OCI-LY3 (cell line): Measurements from ENCODE around the gene ALG6.
A peak's percentile ranks its signal among the peaks of the same experiment; 100 is the strongest.

Experiments
- H2AFZ ChIP-seq: fragments of 200-600, 300-600 bp; shearing (Covaris generic); 2 replicates; pipeline ENCODE4 v1.6.0; 2014; ENCODE audit warnings: antibody characterized with exemption, low read depth, low read length
- H3K27ac ChIP-seq: fragments of 200-600, 300-600 bp; sonication (generic); 2 replicates; pipeline ENCODE4 v1.5.1; 2014; ENCODE audit warnings: mild to moderate bottlenecking, low read length, moderate library complexity, mixed read lengths
- H3K27me3 ChIP-seq: fragments of 200-600, 300-600 bp; sonication (generic); 2 replicates; pipeline ENCODE4 v1.6.1; 2014; ENCODE audit warnings: low read depth, low read length, mixed read lengths
- H3K36me3 ChIP-seq: fragments of 200-600, 300-600 bp; sonication (generic); replicated peaks from 2 replicates; pipeline ENCODE3; 2014; ENCODE audit warnings: low read depth, low read length, mixed read lengths
- H3K4me1 ChIP-seq: fragments of 300-600, 200-600 bp; sonication (generic); 2 replicates; pipeline ENCODE4 v1.6.1; 2014; ENCODE audit warnings: low read length, mixed read lengths
- H3K4me2 ChIP-seq: fragments of 200-600, 300-600 bp; sonication (generic); 2 replicates; pipeline ENCODE4 v1.6.1; 2014; ENCODE audit warnings: low read length, mixed read lengths
- H3K4me3 ChIP-seq: fragments of 300-600, 200-600 bp; sonication (generic); 2 replicates; pipeline ENCODE4 v1.5.1; 2014; ENCODE audit warnings: antibody characterized with exemption, mild to moderate bottlenecking, low read length, moderate library complexity
- H3K79me2 ChIP-seq: fragments of 300-600, 200-600 bp; shearing (Covaris generic); 2 replicates; pipeline ENCODE4 v1.6.1; 2014; ENCODE audit warnings: mild to moderate bottlenecking, low read length, mixed read lengths
- H3K9ac ChIP-seq: fragments of 300-600, 200-600 bp; shearing (Covaris generic); 2 replicates; pipeline ENCODE4 v1.6.0; 2014; ENCODE audit warnings: mild to moderate bottlenecking, low read length, moderate library complexity
- H3K9me3 ChIP-seq: fragments of 200-600, 300-600 bp; shearing (Covaris generic); 2 replicates; pipeline ENCODE4 v1.6.1; 2014; ENCODE audit warnings: low read length, mixed read lengths; ENCODE audit not compliant: insufficient read depth
- H4K20me1 ChIP-seq: fragments of 200-600, 300-600 bp; sonication (generic); 2 replicates; pipeline ENCODE4 v1.6.1; 2016; ENCODE audit warnings: low read length, mixed read lengths; ENCODE audit not compliant: insufficient read depth
- EZH2phosphoT487 ChIP-seq: fragments of 200-600 bp; shearing (Covaris generic); IDR thresholded peaks from 2 replicates; pipeline ENCODE4 v1.6.1; 2018; ENCODE audit warnings: antibody characterized with exemption, mixed run types, low read depth
- TF ChIP-seq, protein P1 (sequence below): fragments of 200-600, 300-600 bp; sonication (generic); IDR thresholded peaks from 2 replicates; pipeline ENCODE4 v1.5.1; 2014; ENCODE audit warnings: antibody characterized with exemption, low read length, low read depth

The ALG6 gene

GRCh38 chr1:63324779-63325119, 42.7 kb upstream of the ALG6 start:
- no peak overlapping the region for H3K9ac ChIP-seq
- no peaks in the 10 kb centered on the region for H3K9me3 ChIP-seq
- H4K20me1 ChIP-seq = no peaks in the 10 kb centered on the region
- no peak overlapping the region for H3K4me2 ChIP-seq
- no peak overlapping the region for H3K27ac ChIP-seq
- H3K4me3 ChIP-seq = no peak overlapping the region
- no peaks in the 10 kb centered on the region for H3K27me3 ChIP-seq
- TF ChIP-seq, protein P1, sequence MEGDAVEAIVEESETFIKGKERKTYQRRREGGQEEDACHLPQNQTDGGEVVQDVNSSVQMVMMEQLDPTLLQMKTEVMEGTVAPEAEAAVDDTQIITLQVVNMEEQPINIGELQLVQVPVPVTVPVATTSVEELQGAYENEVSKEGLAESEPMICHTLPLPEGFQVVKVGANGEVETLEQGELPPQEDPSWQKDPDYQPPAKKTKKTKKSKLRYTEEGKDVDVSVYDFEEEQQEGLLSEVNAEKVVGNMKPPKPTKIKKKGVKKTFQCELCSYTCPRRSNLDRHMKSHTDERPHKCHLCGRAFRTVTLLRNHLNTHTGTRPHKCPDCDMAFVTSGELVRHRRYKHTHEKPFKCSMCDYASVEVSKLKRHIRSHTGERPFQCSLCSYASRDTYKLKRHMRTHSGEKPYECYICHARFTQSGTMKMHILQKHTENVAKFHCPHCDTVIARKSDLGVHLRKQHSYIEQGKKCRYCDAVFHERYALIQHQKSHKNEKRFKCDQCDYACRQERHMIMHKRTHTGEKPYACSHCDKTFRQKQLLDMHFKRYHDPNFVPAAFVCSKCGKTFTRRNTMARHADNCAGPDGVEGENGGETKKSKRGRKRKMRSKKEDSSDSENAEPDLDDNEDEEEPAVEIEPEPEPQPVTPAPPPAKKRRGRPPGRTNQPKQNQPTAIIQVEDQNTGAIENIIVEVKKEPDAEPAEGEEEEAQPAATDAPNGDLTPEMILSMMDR = no peak
- TF ChIP-seq EZH2phosphoT487 = no peak
- H2AFZ ChIP-seq = no peak overlapping the region
- no peaks in the 10 kb centered on the region for H3K36me3 ChIP-seq
- 0 out of 2 replicates have a peak, but pooled peaks cover 3% of the 10 kb centered on the region for H3K4me1 ChIP-seq
- no peaks in the 10 kb centered on the region for H3K79me2 ChIP-seq

DNA sequence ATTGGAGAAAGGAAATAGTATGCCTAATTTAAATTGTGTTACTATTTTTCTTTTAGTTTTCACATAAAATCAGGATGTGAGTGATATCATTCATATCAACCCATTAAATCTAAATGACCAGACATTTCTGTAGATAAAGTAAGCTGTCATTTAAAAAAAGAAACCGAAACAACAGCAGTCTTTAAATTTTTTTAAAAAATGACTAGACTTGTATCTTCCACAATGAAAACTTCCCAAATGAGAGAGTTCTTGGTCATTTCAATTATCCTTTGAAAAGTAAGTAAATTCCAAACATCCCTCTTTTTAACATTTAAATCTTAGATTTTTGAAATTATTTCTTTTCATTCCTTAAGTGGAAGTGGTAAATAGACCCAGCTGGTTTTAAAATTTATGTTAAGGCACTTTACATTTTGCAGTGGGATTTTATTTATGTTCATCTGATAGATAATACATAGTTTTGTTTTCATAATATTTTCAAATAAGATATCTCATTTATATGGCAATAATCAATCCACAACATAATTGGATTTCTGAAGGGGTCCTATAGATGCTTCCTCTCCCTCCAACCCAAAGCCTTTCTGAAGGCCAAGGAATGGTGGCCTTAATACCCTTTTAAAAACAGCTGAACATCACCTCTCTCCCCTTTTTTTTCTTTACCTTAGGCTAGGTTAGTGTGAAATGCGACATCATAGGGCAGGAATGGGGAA, 42.0 kb upstream of the ALG6 start:
- no peak for TF ChIP-seq EZH2phosphoT487
- TF ChIP-seq, protein P1 = no peak
- no peak overlapping the region for H3K9ac ChIP-seq
- H3K4me2 ChIP-seq = no peak overlapping the region
- no peaks in the 10 kb centered on the region for H3K36me3 ChIP-seq
- no peaks in the 10 kb centered on the region for H3K27me3 ChIP-seq
- no peak overlapping the region for H3K4me3 ChIP-seq
- H3K27ac ChIP-seq = no peak overlapping the region
- H2AFZ ChIP-seq = no peak overlapping the region
- H3K4me1 ChIP-seq = 0 out of 2 replicates have a peak, but pooled peaks cover 3% of the 10 kb centered on the region
- no peaks in the 10 kb centered on the region for H4K20me1 ChIP-seq
- H3K79me2 ChIP-seq = no peaks in the 10 kb centered on the region
- H3K9me3 ChIP-seq = no peaks in the 10 kb centered on the region

GRCh38 chr1:63326106-63326472, 41.3 kb upstream of the ALG6 start:
- Histone ChIP-seq H3K27me3 (no peaks in the 10 kb centered on the region), H2AFZ (no peak overlapping the region)

GRCh38 chr1:63326473-63327380, 40.7 kb upstream of the ALG6 start:
- H3K4me2 ChIP-seq = peak overlapping the region; percentile 98

More at GRCh38 chr1:63326106-63326472, 41.3 kb upstream of the ALG6 start:
- H4K20me1 ChIP-seq = no peaks in the 10 kb centered on the region
- H3K36me3 ChIP-seq = no peaks in the 10 kb centered on the region
- H3K9ac ChIP-seq = no peak overlapping the region
- no peak overlapping the region for H3K4me3 ChIP-seq
- no peak for TF ChIP-seq EZH2phosphoT487
- H3K79me2 ChIP-seq = no peaks in the 10 kb centered on the region
- no peak overlapping the region for H3K4me2 ChIP-seq
- H3K4me1 ChIP-seq = 0 out of 2 replicates have a peak, but pooled peaks cover 3% of the 10 kb centered on the region
- no peaks in the 10 kb centered on the region for H3K9me3 ChIP-seq
- H3K27ac ChIP-seq = no peak overlapping the region

More at GRCh38 chr1:63326473-63327380, 40.7 kb upstream of the ALG6 start:
- Histone ChIP-seq H3K4me3 (peak overlapping the region; percentile 76), H3K27ac (no peak overlapping the region), H3K27me3 (no peaks in the 10 kb centered on the region), H3K79me2 (no peaks in the 10 kb centered on the region), H2AFZ (peak overlapping the region; percentile 94), H3K9me3 (no peaks in the 10 kb centered on the region), H3K36me3 (no peaks in the 10 kb centered on the region), H4K20me1 (no peaks in the 10 kb centered on the region), H3K4me1 (0 out of 2 replicates have a peak, but pooled peaks cover 3% of the 10 kb centered on the region), H3K9ac (peak overlapping the region; percentile 52; the same call in 1 of the 2 replicates)
- TF ChIP-seq EZH2phosphoT487 = no peak
- TF ChIP-seq, protein P1 = no peak
